Cortex of kidney (tissue), 1 donor: ENCODE measurements around the gene ZMPSTE24.
"Not testable (repeated sequence)": the region's sequence is repeated elsewhere in the genome, so short reads cannot be mapped to it uniquely, and the experiment has no call there.

Experiments
- DNase-seq: peaks from one replicate; lab custom pipeline; 2025; lab: John Stamatoyannopoulos, UW

The ZMPSTE24 gene

DNA sequence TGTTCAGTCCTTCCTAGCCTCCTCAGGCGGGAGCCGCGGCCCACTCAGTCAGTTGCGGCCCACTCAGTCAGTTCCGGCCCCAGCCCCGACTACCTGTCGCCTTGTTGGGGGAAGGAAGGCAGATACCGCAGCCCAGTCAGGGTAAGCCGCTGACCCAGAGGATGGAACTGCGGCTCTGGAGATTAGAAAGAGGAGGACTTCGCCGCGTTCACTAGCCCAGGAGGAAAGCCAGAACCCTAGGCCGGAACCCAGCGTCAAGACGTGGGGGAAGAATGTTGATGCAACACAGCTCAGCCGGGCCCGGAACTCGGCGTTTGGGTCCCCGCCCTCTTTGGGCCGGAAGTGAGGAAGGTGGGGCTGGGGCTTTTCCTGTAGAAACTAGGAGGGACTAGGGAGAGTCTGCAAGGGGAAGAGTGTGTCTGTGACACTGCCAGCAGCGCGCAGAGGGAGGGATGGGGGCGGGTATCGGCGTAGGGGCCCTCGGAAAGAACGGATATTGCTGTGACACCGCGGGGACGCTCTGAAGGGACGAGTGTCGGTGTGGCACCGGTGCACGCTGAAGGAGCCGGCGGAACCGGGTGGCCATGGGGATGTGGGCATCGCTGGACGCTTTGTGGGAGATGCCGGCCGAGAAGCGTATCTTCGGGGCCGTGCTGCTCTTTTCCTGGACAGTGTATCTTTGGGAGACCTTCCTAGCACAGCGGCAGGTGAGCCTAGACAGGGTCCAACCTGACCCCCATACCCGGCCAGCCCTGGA is at the start of gene ZMPSTE24:
Gene ZMPSTE24, plus strand, starts transcription at position 549 of the 757 bp plus-strand sequence. Its CDS starts 36 bp downstream, at position 585.
- DNase-seq, result peak; percentile 55

DNA sequence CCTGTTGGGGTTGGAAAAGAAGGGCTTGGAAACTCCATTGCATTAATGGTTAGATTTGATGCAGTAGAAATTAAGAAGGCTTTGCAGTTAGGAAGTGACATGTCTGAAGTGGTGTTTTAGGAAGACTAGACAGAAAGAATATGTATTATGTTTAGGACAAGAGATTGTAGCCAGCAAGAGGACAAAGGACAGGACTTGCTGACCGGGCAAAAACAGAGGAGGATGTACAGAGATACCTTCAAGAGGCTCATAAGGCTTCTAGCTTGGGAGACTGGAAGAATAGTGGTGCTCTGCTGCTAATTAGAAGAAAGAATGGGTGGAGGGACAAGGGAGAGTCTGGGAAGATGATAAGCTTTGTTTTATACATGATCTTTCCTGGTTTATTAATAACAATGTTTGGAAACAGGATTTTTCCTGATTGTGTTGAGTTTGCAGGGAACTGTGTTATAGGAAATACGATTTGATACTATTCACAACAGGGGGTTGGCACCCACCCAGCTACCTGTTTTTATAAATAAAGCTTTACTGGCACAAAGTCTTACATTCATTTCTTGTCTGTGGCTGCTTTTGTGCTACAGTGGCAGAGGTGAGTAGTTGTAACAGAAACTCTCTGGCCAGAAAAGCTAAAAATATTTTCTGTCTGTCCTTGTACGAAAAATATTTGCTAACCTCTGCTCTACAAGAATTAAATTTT is 47.4 kb upstream of the ZMPSTE24 start:
- no peak for DNase-seq

DNA sequence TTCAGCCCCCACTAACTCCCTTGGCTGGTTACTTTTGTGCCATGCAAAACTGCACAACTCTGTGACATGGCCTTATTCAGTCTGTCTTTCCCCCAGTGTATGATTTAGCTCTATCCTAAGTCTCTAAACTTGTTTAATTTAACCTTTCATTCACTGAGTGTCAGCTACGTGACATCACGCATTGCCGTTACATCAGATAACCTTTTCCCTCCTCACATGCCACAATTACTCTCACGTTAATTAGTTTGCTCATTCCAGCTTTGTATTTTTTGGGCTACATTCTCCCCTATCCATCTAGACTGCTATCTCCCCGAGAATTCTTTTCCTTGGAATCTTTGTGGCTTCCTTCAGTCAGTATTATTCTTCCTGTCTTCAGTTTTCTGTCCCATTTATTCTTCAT is 39.7 kb upstream of the ZMPSTE24 start:
- DNase-seq, result no peak

DNA sequence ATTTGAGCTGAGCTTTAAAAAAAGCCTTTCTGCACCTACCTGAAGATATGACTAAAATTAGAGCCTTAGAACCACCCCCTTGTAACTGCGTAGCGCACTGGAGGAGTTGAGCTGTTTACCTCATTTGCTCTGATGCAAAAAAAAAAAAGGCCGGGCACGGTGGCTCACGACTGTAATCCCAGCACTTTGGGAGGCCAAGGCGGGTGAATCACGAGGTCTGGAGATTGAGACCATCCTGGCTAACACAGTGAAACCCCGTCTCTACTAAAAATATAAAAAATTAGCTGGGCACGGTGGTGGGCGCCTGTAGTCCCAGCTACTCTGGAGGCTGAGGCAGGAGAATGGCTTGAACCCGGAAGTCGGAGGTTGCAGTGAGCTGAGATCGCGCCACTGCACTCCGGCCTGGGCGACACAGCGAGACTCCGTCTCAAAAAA is 36.5 kb upstream of the ZMPSTE24 start:
- not testable (repeated sequence) for DNase-seq

DNA sequence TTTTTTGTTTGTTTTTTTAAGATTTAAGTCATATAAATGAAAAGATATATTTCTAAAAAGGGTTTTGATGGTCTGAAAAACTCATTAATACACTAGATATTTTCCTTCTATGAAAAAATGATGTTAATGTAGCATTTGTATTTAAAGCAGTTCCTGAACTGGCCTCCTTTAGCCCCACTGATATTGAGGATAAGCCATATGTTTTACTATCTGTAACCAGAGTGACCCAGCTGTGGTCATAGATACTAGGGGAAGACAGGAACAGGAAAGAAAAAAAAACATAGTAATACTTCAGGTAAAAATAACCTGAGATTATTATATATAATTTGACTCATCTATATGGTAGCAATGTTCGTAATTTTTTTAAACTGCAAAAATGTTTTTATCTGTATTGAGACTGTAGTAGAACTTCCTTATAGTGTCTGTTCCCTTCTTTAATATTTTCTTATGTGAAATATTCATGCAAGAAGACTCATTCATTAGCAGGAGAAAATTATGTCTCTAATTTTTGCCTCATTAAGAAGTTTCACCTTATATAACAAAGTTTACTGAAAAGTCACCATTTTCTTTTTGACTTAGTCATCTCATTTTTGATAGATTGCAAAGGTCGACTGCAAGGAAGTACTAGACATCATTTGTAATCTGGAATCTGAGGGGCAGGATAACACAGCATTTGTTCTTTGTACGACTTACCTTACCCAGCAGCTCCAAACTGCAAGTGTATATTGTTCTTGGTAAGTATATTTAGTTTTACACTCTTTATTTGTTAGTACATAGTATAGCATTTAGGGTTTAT is 35.9 kb upstream of the ZMPSTE24 start:
- DNase-seq, result no peak

DNA sequence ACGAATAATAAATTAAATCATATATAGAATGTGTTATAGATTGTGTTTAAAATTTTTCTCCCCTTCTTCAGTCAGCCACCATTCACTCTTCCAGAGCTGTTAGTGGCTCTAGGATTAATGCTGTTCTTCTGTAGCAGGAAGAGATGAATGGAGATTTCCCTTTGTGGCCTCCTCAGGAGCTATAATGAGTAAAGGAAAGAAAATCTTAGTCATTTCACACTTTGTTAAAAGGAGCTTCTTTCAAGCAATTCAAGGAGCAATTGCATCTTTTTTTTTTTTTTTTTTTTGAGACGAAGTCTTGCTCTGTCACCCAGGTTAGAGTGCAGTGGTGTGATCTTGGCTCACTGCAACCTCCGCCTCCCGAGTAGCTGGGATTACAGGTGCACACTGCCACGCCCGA is 34.0 kb upstream of the ZMPSTE24 start:
- DNase-seq, result no peak

DNA sequence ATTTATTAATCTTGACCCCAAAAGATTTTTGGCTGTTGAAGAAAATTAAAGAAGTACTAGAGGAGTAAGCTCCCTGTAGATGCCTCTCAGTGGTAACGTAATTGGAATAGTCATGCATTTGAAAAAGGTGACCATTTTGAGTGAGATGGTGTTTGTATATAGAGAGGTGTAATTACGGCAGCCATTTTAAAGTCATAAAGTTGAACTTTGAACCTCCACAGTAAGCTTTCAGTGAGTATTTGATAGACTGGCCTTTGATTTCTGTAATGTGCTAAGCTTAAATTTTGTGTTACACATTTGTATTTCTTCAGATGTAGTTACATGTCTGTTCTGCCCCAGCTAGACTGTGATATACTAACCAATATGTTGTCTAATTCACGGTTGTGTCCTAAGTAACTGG is 31.8 kb upstream of the ZMPSTE24 start:
- no peak for DNase-seq

DNA sequence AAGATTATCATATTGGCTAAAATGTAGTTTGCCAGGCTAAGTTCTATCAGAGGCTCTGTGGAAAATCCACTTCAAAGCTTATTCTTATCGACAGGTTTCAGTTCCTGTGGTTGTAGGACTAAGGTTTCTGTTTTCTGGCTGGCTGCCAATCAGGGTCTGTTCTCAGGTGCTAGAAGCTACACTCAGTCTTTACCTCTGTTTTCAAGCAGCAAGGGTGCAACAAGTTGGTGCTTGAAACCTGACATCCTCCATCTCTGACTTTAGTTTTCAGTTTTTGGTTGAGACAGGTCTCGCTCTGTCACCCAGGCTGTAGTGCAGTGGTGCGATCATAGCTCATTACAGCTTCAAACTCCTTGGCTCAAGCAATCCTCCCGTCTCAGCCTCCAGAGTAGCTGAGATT is 25.6 kb upstream of the ZMPSTE24 start:
- DNase-seq, result no peak

DNA sequence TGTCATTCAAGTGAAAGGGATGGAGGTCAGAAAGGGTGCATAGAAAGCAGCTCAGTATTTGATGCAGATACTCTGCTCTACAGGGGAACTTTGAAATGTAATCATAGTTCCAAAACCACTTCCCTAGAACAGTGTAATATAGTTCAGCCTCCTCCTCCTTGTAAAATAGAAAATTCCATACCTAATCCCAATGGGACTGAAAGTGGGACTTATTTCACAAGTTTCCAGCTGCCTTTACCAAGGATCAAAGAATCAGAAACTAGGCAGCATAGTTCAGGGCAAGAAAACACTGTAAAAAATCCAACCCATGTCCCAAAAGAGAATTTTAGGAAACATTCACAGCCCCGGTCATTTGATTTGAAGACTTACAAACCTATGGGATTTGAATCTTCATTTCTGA is 18.4 kb upstream of the ZMPSTE24 start:
- DNase-seq, result no peak

DNA sequence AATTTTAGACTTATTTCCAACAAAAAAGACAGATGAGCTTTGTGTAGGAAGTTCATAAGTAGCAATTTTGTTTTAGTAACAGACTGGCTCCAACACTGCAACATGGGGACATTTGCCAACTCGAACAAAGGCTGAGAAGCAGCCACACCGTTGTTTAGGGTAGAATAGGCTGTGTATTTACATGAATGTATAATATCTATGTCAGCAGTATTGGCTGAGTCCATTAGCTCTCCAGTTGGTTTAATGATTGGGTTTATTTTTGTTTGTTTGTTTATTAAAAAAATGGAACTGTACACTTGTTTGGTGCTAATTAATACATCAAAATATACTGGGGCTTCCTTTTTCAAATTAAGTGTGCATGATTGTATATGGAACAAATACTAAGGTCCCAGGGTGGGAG is 17.6 kb upstream of the ZMPSTE24 start:
- no peak for DNase-seq

DNA sequence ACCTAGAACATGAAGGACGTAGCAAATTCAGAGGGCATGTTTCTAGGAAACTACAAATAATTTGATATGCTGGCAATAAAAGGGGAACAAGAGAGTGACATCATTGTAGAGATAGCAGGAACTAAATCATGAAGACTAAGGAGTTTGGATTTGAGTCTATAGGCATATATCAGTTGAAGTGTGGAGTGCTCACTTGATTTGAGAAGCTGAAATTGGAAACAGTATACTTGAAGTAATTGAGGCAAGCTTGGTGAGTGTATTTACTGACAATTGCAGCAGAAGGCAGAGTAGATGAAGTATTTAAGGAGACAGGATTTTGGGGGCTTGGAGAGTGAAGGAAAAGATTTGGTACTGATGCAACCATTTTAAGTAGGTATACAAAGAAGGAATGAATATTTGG is 16.7 kb upstream of the ZMPSTE24 start:
- no peak for DNase-seq

DNA sequence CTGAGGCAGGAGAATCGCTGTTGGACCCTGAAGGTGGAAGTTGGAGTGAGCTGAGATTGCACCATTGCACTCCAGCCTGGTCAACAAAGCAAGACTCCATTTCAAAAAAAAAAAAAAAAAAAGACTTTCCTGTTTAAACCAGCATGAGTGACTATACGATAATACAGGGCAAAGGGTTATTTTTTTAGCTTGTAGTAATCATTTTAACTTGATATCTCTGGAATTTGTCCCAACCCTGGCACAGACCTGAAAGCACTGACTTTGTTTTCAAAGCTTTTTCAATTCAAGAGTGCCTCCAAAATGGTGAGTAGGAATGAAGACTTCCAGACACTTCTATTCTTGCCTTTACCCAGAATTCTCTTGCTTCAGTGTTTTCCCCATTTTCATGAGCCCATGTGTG is 14.7 kb upstream of the ZMPSTE24 start:
- DNase-seq, result no peak

DNA sequence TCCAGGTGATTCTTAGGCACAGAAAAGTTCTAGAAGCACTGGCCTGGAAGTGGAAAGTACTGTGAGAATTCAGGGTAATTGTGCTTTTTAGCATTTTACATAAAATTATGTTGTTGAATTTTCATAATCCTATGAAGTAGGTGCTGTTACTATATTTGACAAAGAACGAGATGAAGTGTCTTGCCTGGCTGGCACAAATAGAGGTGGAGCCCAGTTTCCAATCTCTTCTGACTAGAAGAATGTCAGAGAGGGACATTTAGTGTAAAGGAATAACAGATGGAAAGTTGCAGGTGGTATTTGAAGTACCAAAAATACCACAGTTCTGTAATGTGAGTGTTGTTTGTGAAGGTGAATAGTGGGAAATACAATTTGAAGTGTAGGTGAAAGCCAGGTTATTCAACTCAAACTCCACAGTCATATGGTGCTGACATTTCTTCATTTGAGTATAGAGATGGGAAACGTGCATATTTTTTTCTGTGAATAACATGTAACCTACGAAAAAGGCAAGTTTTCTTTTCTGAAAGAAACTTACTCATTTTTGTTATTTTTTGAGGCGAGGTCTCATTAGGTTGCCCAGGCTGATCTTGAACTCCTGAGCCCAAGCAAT is 13.8 kb upstream of the ZMPSTE24 start:
- DNase-seq, result no peak

DNA sequence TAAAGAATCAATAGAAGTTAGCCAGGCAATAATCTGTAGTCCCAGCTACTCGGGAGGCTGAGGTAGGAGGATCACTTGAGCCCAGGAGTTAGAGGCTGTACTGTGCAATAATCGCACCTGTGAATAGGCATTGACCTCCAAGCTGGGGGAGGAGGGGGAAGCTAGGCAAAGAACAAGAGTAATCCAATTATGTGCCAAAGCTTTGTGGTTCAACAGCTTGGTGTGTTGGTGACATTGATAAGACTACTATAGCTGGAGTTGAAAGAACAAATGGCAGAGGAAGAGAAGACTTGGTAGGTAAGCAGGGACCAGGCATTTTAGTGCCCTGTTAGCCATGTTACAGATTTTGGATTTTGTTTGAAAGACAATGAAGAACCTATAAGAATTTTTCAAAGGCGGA is 12.3 kb upstream of the ZMPSTE24 start:
- DNase-seq, result no peak

DNA sequence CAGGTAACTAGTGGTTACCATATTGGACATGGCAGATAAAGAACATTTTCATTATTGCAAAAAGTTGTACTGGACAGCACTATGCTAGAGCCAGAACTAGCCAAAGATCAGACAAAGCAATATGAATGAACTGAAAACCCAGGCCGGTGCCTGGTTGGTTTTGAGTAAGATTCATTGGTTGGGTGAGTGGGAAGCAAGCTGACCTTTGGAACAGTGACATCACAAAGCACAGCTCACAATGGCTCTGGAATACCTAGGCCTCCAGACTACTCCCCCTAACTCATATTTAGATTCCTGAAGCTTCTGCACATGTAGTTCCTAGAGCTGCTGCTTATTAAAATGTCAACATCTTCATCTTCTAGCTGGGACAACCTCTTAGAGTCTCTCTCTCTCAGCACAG is 10.4 kb upstream of the ZMPSTE24 start, which contains the start of gene TMCO2:
Gene TMCO2, plus strand, starts transcription at position 283 of the 400 bp plus-strand sequence. Its CDS starts 57 bp downstream, at position 340.
- DNase-seq, result no peak

DNA sequence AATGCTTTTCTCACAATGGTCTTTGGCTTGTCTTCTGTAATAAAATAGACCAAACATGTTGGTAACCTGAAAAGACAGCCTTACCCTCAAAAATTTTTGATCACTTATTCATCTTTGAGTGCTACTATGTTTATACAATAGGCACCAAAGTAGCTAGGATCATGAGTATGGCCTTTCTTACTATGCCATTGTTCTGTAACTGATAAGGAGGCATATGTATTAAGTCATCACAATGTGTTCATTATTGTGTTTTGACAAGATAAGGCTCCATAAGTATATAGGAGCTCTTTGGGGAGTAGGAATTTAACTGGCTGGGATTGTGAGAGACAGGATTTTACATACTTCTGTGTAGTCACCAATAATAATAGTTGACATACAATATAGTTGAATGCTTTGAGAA is 9.6 kb upstream of the ZMPSTE24 start:
- DNase-seq, result no peak

DNA sequence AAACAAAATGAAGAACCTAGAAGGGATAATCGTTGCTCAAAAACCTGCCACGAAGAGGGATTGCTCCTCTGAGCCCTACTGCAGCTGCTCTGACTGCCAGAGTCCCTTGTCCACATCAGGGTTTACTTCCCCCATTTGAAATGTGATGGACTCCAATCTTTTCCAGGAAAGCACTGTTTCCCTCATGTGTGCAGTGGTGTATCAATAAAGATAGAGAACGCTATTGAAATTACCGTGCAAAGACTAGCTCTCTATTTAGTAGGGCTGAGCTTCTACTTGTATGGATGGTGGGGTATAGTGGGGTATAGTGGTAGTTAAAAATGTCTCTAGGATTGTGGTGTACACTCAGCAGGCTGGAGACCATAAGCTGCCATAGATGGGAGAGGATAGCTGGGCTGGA is 6.6 kb upstream of the ZMPSTE24 start:
- DNase-seq, result no peak

DNA sequence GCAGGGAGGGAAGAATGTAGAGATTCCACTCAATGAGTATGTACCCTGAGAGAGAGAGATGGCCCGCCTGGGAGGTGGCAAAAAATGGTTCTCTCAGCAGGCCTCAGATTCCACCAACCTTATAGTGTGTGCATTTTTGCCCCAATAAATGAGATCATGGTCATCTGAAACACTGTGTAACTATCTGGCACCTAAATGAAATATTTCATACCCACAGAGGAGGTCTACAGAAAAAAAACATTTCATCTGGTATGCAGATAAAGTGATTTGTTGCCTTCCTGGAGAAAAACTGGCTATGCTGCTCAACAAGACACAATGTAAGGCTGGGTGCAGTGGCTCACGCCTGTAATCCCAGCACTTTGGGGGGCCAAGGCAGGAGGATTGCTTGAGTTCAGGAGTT is 5.4 kb upstream of the ZMPSTE24 start:
- DNase-seq, result no peak

DNA sequence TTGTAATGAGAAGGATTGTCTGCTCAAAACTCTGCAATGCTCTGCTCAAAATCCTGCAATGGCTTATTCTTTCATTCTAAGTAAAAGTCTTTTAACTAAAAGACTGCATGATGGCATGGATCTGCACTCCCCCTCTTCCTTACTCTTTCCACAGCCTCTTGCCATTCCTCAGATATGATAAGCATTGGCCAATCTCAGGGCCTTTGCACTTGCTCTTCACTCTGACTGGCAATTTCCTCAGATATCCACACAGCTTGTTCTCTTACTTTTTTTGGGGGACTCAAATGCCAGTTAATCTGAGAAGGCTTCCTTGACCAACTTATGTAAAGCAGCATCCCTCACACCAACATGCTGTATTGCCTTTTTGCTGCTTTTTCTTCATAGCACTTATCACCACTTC is 2.8 kb upstream of the ZMPSTE24 start:
- DNase-seq, result no peak

DNA sequence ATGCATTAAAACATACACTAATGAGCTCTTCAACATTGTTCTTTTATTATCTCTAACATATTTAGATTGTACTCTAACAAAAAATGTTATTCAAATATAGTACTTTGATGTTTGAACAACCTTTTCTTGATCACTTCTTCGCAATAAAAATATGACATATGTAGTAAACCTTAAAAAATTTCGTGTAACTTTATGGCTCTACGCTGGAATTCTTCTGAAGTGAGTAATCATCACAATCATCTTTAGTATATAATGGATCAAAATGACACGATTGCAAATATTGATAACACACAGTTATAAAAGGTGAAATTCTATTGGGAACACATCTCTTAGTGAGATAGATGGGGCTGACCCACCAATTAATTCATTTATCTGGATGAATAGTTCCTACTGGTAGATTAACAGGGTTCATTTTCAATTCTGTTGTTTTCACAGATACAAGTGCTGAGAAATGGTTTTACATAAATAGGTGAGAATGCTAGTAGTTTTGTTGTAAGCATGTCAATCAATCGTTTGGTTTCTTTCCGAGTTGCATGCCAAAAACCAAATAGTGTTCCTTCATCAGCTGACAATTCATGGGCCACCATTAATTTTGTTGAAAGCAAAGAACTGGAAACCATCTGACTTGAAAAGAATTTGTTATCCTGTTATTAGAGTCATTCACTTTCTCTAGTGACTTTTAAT is 1.5 kb upstream of the ZMPSTE24 start:
- DNase-seq, result no peak

DNA sequence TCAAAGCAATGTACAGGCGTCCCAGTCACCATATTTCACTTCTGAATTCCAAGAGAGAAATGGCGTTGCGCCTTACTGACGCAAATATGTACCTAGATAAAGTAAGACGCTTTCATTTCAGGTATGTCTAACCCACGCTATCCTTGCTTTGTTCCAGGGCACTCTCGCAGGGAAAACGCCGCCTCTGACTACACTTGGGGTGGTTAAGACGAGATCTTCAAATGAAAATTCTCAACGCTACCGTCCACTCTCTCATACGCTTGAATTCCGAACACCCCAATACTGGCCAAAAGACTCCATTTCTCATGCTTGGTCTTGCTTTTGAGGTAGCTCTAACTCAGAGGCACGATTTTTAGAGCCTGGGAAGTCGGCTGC is 736 bp upstream of the ZMPSTE24 start:
- no peak for DNase-seq

DNA sequence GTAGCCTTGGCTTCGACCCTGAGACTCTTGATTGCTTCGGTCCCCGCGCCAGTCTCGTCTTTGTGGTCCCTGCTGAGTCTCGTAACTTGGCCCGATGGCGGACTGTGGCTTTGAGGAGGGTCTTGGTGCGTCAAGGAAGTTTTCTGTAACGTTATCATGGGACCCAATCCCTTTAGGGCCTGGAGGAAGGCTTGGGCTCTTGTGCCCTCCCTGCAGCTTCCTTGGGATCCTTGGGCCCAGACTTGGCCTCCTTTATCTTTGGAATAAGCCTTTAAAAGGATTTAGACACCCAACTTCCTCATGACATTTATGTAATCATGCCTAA is 371 bp downstream of the ZMPSTE24 start:
- DNase-seq, result no peak
